HG03064 (cell line): ENCODE data around the gene AFF1.

Experiments used
- ATAC-seq: cut with Tn5 transposase; IDR thresholded peaks from one replicate; pipeline ENCODE4 v1.9.1; 2021; ENCODE audit warnings: low read depth; ENCODE audit not compliant: unreplicated experiment

The AFF1 gene

DNA sequence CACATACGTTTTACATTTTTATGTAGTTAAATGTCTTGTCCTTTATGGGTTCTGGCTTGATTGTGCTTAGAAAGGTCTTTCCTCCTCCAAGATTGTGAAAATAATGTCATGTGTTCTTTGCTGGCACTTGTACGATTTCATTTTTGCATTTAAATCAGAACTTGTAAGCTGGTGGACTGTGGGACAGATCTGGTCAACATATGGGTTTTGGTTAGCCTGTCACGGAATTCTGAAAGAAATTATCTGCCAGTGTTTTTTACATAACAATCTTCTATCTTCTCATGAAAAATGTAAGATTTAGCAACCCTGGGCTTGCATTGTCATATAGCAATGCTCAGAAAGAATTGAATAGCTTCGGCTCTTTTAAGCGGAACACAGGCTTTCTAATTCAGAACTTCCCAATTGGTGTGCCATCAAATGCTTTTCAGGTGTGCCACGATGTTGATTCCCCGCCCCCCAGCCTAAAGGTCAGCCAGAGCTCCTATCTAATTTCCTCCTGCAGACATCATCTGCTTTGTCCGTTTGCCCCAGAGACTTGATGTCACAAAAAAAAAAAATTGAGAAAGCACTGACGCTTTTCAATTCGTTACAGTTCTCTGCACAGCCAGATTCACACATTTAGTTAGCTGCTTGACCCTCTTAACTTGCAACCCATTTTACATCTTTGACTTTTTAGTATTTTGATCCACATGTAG, 16.2 kb downstream of the AFF1 start:
- ATAC-seq = no peak

GRCh38 chr4:86955888-86956451, 21.2 kb downstream of the AFF1 start:
- no peak for ATAC-seq

GRCh38 chr4:86957215-86957614, 22.4 kb downstream of the AFF1 start:
- ATAC-seq = peak; percentile 30

DNA sequence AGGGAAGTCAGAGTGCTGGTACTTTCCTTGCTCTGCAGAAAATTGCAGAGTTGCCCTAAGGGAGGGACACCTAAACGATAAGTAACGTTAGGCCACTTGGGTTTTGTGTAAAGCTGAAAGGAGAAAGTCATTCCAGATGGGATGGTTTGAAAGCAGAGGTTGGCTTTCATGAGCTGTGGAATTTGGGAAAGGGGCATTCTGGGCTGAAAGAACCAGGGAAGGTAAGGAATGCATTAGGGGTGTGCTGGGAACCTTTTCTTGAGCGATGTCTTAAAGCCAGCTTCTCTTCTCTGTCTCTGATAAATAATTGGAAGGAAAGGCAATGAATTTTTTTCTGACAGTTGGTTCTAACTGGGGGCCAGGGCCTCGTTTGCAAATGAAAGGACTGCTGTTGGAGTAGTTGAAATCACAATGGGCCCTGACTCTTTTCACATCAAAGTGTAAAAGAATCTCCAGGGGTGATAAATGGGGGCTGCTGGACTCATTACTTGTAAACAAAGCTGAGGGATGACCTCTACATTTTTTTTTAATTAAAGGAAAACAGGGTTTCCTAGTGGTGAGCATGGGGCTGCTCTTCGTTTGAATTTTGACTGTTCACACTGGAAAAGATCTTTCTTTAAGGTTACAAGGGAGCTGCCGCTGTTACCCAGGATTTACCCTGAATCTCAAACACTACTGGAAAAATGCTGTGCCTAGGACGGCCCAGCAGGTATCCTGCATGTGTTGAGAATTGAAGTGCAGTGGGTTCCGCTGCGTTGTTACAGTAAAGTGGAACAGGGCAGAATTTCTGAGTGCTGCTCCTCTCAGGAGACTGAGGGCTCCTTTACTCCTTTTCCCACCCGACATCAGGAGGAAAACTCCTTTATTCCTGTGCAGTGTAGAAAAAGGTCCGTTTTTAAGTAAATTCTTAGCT, 25.0 kb downstream of the AFF1 start:
- ATAC-seq = no peak

GRCh38 chr4:86960557-86960961, 25.7 kb downstream of the AFF1 start:
- ATAC-seq = no peak

GRCh38 chr4:86961116-86961515, 26.3 kb downstream of the AFF1 start:
- ATAC-seq = peak; percentile 5

- ATAC-seq = peak; percentile 80
Observed at GRCh38 chr4:86961605-86962295, 26.9 kb downstream of the AFF1 start.

DNA sequence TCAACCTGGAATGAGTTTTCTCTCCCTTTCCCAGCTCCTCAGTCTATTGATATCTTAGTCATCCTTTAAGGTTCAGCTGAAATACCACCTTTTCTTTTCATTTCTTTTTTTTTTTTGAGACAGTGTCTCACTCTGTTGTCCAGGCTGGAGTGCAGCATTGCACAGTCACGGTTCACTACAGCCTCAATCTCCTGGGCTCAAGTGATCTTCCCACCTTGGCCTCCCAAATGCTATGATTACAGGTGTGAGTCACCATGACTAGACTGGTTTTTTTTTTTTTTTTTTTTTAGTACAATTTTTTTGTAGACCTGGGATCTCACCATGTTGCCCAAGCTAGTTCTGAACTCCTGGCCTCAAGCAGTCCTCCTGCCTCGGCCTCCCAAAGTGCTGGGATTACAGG, 28.9 kb downstream of the AFF1 start:
- no peak for ATAC-seq

- peak; percentile 47 for ATAC-seq
Observed at GRCh38 chr4:86965019-86965976, 30.5 kb downstream of the AFF1 start.

DNA sequence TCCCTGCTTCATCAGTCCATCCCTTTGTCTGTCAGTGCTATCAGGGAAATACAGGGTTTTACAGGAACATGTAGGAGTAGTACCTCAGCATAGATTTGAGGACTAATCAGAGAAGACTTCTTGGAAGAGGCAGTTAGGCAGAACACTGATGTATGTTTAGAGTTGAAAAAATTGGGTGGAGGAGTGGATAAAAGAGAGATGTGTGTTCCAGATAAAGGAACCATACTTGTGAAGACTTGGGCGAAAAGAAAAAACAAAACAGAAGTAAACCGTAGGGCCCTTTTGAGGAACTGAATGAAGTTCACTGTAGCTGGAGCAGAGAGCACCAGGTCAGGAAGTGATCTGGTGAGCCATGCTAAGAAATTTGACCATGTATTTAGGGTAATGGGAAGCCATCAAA, 32.3 kb downstream of the AFF1 start:
- ATAC-seq = no peak

GRCh38 chr4:86967798-86968197, 33.0 kb downstream of the AFF1 start:
- ATAC-seq = no peak

GRCh38 chr4:86968547-86968946, 33.7 kb downstream of the AFF1 start:
- no peak for ATAC-seq

GRCh38 chr4:86970447-86971354, 35.9 kb downstream of the AFF1 start:
- ATAC-seq = no peak

GRCh38 chr4:86971355-86971683, 36.5 kb downstream of the AFF1 start:
- no peak for ATAC-seq

DNA sequence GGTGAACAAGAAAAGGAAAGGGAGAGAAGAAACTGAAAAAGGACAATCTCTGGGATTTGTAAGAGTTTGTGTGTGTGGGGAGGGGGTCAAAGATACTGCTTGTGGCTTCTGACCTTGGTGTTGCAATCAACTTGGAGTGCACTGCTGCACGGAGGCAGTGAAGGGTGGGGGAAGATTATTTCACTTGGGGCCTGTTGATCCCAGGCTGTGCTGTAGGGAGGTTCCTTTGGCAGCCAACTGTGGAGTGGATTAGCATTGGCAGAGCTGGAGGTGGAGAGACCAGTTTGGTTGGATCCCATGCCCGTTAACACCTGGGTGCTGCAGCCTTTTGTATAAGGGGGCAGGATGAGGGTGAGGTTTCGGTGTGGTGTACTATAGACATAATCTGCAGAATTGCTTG, 38.2 kb downstream of the AFF1 start:
- no peak for ATAC-seq

GRCh38 chr4:86973668-86974067, 38.9 kb downstream of the AFF1 start:
- no peak for ATAC-seq

- no peak for ATAC-seq
Observed at GRCh38 chr4:86974551-86974994, 39.8 kb downstream of the AFF1 start.

DNA sequence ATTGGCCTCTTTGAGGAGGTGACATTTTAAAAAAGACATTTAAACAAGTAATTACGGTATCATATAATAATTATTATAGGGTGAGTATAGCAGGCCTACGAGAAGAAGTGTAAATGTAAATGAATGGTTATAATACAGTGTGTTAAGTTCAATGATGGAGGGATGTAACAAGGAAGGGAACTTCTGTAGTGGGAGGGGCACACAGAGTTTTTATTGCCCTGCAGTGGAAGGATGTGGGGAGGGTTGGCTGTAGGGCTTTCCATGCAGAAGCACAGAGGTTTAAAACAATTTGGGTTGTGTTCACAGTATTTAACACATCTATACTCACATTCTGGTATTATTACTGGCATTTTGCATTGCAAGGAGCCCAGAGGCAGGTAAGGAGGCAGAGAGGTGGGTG, 41.1 kb downstream of the AFF1 start:
- ATAC-seq = no peak
